Vagina (tissue), 2 donors: ENCODE results near the gene ZNF587B.

Source experiments
- POLR2AphosphoS5 ChIP-seq, 2 donors: sonication (generic); formaldehyde crosslinking; IDR thresholded peaks; one replicate each; pipeline ENCODE4 v1.9.0; 2017; ENCODE audit warnings: antibody characterized with exemption in 2 of 2, mild to moderate bottlenecking in 2 of 2, low read depth in 1 of 2; ENCODE audit not compliant: insufficient read depth in 1 of 2
- TF ChIP-seq, protein P1 (sequence below), 3 experiments: fragments of 450-650 bp in 2 of 3; fragments of 200-600 bp in 1 of 3; sonication (generic) in 1 of 3; IDR thresholded peaks; one replicate each; pipeline ENCODE4 v1.5.1; 2017 to 2019; ENCODE audit warnings: antibody characterized with exemption in 3 of 3, mild to moderate bottlenecking in 2 of 3, moderate library complexity in 2 of 3

DNA sequence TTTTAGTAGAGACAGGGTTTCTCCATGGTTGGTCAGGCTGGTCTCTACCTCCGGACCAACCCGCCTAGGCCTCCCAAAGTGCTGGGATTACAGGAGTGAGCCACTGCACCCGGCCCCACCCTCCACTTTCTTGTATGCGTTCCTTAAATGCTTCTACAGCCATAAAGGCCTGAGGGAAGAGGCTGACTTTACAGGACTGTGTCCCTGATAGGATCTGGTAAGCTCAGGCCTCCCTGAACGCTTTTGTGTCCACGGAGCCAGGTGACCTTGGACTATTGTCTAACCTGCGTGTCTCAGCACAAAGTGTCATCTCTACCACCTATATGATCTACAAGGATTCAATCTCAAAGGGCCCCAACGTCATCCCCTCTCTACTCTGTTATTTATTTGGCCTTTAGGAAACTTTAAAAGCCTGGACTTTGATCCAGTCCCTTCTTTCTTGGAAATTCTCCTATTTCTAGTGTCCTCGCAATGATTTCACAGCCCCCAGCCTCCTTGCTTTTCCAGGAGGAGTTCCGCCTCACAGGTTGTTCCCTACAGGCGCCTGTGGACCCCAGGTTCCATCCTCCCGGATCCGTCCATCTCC is 16.1 kb upstream of the ZNF587B start:
- TF ChIP-seq, protein P1, sequence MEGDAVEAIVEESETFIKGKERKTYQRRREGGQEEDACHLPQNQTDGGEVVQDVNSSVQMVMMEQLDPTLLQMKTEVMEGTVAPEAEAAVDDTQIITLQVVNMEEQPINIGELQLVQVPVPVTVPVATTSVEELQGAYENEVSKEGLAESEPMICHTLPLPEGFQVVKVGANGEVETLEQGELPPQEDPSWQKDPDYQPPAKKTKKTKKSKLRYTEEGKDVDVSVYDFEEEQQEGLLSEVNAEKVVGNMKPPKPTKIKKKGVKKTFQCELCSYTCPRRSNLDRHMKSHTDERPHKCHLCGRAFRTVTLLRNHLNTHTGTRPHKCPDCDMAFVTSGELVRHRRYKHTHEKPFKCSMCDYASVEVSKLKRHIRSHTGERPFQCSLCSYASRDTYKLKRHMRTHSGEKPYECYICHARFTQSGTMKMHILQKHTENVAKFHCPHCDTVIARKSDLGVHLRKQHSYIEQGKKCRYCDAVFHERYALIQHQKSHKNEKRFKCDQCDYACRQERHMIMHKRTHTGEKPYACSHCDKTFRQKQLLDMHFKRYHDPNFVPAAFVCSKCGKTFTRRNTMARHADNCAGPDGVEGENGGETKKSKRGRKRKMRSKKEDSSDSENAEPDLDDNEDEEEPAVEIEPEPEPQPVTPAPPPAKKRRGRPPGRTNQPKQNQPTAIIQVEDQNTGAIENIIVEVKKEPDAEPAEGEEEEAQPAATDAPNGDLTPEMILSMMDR (IDR thresholded peaks at IDR 0.05), result no peak
- TF ChIP-seq POLR2AphosphoS5 (IDR thresholded peaks at IDR 0.05; ENCODE audit: insufficient read depth in 1 of 2, low read depth in 1 of 2), result no peak
